GM19467 (cell line): ENCODE data around the gene RAB10.
"Not testable (repeated sequence)": the region's sequence is repeated elsewhere in the genome, so short reads cannot be mapped to it uniquely, and the experiment has no call there.

Experiments
- ATAC-seq: cut with Tn5 transposase; IDR thresholded peaks from one replicate; pipeline ENCODE4 v1.9.1; 2021; ENCODE audit warnings: mild to moderate bottlenecking, moderate library complexity; ENCODE audit not compliant: unreplicated experiment

The RAB10 gene

GRCh38 chr2:26033818-26034636, at the start of gene RAB10:
TSS of gene RAB10 (plus strand) at chr2:26034084. CDS start at chr2:26034609, 525 bp downstream.
- peak; percentile 87 for ATAC-seq

GRCh38 chr2:25988134-25988533, 45.8 kb upstream of the RAB10 start:
- ATAC-seq: no peak

DNA sequence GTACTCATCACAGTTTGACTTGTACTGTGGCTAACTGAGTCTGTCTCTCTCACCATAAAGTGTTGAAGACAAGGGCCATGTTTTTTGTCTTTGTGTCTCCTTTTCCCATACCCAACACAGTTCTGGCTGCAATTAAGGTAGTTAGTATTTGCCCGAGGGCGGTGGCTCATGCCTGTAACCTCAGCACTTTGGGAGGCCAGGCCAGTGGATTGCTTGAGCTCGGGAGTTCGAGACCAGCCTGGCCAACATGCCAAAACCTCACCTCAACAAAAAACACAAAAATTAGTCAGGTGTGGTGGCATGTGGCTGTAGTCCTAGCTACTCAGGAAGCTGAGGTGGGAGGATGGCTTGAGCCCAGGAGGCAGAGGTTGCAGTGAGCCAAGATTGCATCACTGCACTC, 44.7 kb upstream of the RAB10 start:
- no peak for ATAC-seq

GRCh38 chr2:25991965-25992364, 41.9 kb upstream of the RAB10 start:
- no peak for ATAC-seq

GRCh38 chr2:25992556-25992955, 41.3 kb upstream of the RAB10 start:
- no peak for ATAC-seq

GRCh38 chr2:25993049-25993448, 40.8 kb upstream of the RAB10 start:
- ATAC-seq: no peak

- no peak for ATAC-seq
Observed at GRCh38 chr2:25994509-25994908, 39.4 kb upstream of the RAB10 start.

GRCh38 chr2:25996844-25997243, 37.0 kb upstream of the RAB10 start:
- no peak for ATAC-seq

GRCh38 chr2:25998816-25999383, 35.0 kb upstream of the RAB10 start:
- ATAC-seq: not testable (repeated sequence)

DNA sequence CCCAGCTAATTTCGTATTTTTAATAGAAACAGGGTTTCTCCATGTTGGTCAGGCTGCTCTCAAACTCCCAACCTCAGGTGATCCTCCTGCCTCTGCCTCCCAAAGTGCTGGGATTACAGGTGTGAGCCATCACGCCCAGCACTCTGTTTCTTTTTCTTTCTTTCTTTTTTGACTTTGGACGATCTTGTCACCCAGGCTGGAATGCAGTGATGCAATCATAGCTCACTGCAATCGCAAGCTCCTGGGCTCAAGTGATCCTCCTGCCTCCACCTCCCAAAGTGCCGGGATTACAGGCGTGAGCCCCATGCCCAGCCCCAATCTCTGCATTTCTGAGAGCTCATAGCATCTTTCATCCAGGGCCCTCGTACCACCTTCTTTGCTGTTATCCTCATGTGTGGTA, 34.5 kb upstream of the RAB10 start:
- not testable (repeated sequence) for ATAC-seq

DNA sequence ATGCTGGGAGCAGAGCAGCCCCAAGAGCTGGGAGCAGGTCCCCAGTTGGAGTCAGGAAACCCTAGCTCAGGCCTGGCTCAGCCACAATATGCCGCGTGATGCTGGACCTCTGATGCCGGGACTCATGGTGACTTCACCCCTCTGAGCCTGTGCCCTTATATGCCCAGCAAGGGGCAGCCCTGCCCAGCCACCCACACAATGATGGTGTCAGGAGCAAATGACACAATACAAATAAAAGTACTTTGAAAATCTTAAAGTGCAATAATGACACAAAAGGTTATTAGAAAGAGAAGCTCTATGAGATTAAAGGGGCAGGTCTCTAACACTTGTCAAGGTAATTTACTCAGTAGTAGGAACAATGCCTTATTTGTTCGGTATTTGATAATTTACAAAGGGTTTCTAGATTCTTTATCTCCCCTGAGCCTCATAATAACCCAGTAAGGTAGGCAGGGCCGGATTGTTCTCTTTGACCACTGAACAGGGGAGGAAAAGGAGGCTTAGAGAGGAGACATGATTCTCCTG, 33.3 kb upstream of the RAB10 start:
- ATAC-seq: no peak

GRCh38 chr2:26001743-26002351, 32.0 kb upstream of the RAB10 start:
- ATAC-seq: no peak

DNA sequence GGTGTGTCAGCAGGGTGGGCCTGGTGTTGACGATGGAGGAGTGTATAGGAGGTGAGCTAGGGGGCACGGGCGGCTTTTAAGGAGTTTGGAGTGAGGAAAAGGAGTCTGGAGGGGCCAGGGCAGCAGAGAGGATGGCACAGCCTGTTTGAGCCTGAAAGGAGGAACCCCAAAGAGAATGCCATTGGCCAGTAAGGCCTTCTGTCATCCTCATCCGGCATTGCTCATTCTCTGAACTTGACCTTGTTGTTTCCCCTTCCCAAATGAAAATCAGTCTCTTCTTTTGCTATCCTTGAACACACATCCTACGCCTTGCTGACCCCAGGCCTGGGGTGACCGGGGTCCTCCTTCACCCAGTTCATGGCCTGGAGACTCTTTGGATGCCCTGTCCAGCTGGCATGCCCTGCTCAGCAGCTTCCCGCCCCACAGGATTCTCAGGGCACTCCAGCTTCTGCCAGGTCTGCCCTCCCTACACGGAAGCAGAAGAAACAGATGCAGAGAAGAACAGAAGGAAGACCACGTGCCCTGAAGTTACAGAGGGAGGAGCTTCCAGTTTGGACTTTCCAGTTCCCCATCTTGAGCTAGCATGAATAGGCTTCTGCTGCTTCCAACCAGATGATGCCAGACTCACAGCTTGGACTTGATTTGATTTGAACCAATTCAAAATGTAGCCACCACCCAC, 31.1 kb upstream of the RAB10 start:
- no peak for ATAC-seq

DNA sequence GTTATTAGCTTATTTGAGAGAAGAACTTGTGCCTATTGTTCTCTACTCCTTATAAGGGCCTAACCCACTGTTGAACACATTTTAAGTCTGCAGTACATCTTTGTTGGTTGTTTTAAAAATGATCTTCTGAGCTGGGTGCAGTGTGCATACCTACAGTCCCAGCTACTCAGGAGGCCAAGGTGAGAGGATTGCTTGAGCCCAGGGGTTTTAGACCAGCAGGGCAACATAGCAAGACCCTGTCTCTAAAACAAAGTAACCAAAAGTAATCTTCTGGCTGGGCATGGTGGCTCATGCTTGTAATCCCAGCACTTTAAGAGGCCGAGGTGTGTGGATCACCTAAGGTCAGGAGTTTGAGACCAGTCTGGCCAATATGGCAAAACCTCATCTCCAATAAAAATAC, 25.8 kb upstream of the RAB10 start:
- no peak for ATAC-seq

DNA sequence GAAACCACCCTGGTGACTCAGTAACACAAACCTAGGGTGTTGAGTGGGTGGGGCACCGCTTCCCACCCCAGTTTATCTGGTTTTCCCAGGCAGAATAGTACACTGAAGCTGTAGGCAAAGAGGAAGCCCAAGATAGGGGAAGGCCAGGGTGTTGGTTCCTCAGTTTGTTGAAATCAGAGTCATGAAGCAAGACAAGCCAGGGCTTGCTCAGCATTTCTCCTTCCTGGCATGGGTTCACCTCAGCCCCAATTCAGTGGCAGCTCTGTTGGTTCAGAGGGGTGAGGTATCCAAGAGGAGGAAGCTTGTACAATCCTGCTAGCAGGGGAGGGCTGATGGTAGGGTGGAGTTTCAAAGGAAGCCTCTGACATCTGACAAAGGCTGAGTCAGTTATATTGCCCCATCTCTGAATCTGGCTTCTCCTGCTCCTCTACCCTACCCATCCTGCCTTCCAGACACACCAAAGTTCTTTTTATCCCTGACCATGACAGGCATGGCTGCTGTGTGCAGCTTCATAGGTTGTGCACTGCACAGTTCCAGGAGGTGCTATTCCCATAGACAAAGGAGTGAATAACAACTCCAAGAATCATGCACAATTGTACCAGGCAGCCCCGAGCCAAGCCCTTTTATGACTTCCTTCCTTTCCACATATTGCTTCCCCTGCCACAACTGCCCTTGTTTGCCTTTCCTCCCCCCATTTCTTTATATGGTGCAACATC, 24.9 kb upstream of the RAB10 start:
- ATAC-seq: no peak

DNA sequence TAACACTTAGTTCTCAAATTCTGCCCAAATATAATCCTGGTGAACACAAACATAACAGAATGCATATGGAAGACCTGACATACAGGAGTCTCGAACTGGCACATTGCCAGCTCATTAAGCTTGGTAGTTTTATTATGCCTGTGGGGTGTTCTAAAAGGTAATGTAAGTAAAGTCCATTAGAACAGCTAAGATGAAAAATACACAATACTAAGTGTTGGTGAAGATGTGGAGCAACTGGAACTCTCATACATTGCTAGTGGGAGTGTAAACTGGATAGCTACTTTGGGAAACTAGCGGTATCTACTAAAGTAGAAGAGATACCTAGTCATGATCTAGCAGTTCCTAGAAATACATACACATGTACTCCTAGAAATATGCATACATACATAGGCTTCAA, 24.3 kb upstream of the RAB10 start:
- no peak for ATAC-seq

GRCh38 chr2:26010943-26011342, 22.9 kb upstream of the RAB10 start:
- ATAC-seq: no peak

DNA sequence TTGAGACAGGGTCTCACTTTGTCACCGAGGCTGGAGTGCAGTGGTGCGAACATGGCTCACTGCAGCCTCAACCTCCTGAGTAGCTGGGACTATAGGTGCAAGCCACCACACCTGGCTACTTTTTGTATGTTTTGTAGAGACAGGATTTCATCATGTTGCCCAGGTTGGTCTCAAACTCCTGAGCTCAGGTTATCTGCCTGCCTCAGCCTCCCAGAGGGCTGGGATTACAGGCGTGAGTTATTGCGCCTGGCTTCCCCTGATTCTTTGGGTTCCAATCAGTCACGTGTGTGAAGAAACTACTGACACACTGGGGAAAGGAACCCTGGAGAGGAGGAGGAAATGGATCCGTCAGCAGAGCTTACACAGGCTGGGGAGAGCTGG, 22.3 kb upstream of the RAB10 start:
- no peak for ATAC-seq

GRCh38 chr2:26011990-26012856, 21.7 kb upstream of the RAB10 start:
- ATAC-seq: no peak

- ATAC-seq: no peak
Observed at GRCh38 chr2:26013668-26014067, 20.2 kb upstream of the RAB10 start.
